Gastroesophageal sphincter (tissue), 4 donors: ENCODE results near the gene RNF123. TPM values are rescaled to one million over a fixed set of nuclear protein-coding genes. Genes with fewer than 3 reads are reported as not detected.

Experiments
- ATAC-seq: fragments of 150-250 bp; one replicate; pipeline ENCODE4 v1.9.1; 2016; ENCODE audit warnings: mild to moderate bottlenecking, moderate library complexity
- H3K27ac ChIP-seq, 4 donors: fragments of 200-600 bp; sonication (generic) in 3 of 4; 1 replicate in 3 of 4; 2 replicates in 1 of 4; pipeline ENCODE4 v1.5.1; 2016 to 2019
- H3K27me3 ChIP-seq: fragments of 200-600 bp; sonication (generic); one replicate; pipeline ENCODE4 v1.5.1; 2019
- H3K36me3 ChIP-seq, 2 donors: fragments of 200-600 bp; sonication (generic); one replicate each; pipeline ENCODE4 v1.5.1; 2019; ENCODE audit warnings: control low read depth in 1 of 2
- H3K4me1 ChIP-seq, 3 donors: fragments of 200-600 bp; sonication (generic); 1 replicate in 2 of 3; 2 replicates in 1 of 3; pipeline ENCODE4 v1.5.1; 2016 to 2019; ENCODE audit warnings: control low read depth in 2 of 3
- H3K4me3 ChIP-seq, 2 donors: fragments of 200-600 bp; sonication (generic); one replicate each; pipeline ENCODE4 v1.5.1; 2019; ENCODE audit warnings: mild to moderate bottlenecking in 1 of 2, moderate library complexity in 1 of 2
- H3K9me3 ChIP-seq, 3 donors: fragments of 200-600 bp; sonication (generic); one replicate each; pipeline ENCODE4 v1.5.1; 2017 to 2019; ENCODE audit warnings: control low read depth in 2 of 3
- CTCF ChIP-seq, 4 experiments: fragments of 200-600 bp in 2 of 4; fragments of 450-650 bp in 2 of 4; sonication (generic) in 1 of 4; IDR thresholded peaks; one replicate each; pipeline ENCODE4 v1.5.1; 2017 to 2019; ENCODE audit warnings: antibody characterized with exemption in 4 of 4, mild to moderate bottlenecking in 2 of 4, moderate library complexity in 2 of 4
- EP300 ChIP-seq: sonication (generic); formaldehyde crosslinking; IDR thresholded peaks from one replicate; pipeline ENCODE4 v1.6.1; 2017; ENCODE audit warnings: antibody characterized with exemption, mild to moderate bottlenecking
- POLR2A ChIP-seq, 2 donors: fragments of 450-650 bp; IDR thresholded peaks; one replicate each; pipeline ENCODE4 v1.6.1; 2017; ENCODE audit warnings: antibody characterized with exemption in 2 of 2, mild to moderate bottlenecking in 2 of 2, moderate library complexity in 1 of 2
- POLR2AphosphoS5 ChIP-seq: sonication (generic); formaldehyde crosslinking; IDR thresholded peaks from one replicate; pipeline ENCODE4 v1.6.1; 2017; ENCODE audit warnings: antibody characterized with exemption
- WGBS, 2 donors: methylation state at CpG; one replicate each; pipeline ENCODE4 v1.1.5; 2018; ENCODE audit warnings: low coverage in 1 of 2; 5-methylcytosine and 5-hydroxymethylcytosine counted together
- total RNA-seq, 4 donors: library from RNA; depleted of rRNA; stranded (reverse); fragments of >200 nt; gene quantifications; one replicate each; pipeline ENCODE4 v1.1.0, GENCODE V29; 2016

Gene RNF123
- total RNA-seq, 4 donors from 2014 or later: 18.5 to 31.2 (median 21.8) TPM

- H3K27me3 ChIP-seq: no peaks in the 10 kb centered on the region
- WGBS, 2 donors: 80% methylated on average over 2 of the region's 25 CpGs; no CpG with 5 or more reads in 1 of the 2 donors
- no peak for ATAC-seq
- no peak overlapping the region for H3K4me3 ChIP-seq
- TF ChIP-seq POLR2AphosphoS5 (no peak), POLR2A (IDR thresholded peaks at IDR 0.05) (no peak), CTCF (IDR thresholded peaks at IDR 0.05) (no peak), EP300 (no peak)
- H3K36me3 ChIP-seq: peaks cover 0 to 67% of the 10 kb centered on the region in 2 donors
- H3K4me1 ChIP-seq: peaks cover 0 to 5% (median 1%) of the 10 kb centered on the region in 3 donors
- no peak overlapping the region for H3K27ac ChIP-seq
- no peaks in the 10 kb centered on the region for H3K9me3 ChIP-seq
Measured at GRCh38 chr3:49713336-49714105, 24.2 kb downstream of the RNF123 start.

DNA sequence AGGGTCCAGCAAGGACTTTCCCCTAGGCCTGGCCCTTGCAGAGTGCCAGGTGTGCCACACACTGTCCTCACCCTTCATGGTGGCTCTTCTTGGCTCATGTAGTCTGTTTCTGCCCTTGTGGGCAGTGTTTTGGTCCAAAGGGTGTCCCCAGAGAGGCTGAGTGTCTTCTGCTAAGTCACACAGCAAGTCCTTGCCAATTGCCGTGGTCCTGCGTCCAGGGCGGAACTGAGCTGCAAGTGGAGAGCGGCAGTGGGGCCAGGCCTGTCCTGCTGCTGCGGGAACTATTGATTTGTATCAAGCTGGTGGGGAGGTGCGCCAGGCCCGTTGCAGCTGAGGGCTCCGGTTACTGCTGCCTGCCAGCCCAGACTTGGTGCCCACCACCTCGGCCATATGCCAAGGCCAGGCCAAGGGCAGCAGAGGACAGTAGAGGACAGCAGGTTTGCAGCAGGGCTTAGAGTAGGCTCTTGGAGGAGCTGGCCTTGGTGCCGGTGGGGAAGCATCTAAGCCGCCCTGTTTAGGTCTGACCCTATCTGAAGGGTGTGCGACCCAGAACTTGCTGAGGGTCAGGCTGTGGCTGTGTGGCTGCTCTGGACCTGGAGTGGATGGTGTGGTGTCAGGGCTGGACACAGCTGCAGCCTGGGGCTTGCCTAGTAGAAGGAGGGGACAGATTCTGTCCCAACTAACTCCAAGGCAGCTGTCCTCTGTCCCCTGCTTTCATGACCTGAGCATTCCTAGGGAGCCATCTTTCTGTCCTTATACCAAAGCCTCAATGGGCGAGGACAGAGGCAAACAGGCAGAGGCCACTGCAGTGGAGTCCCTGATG, 25.6 kb downstream of the RNF123 start:
- ATAC-seq: no peak
- Histone ChIP-seq H3K27me3 (no peaks in the 10 kb centered on the region), H3K4me1 (peaks cover 0 to 19% (median 8%) of the 10 kb centered on the region in 3 donors), H3K9me3 (no peaks in the 10 kb centered on the region), H3K27ac (no peak overlapping the region), H3K4me3 (no peak overlapping the region), H3K36me3 (peaks cover 0 to 67% of the 10 kb centered on the region in 2 donors)
- WGBS, 2 donors: 83% methylated on average over 1 of the region's 13 CpGs; no CpG with 5 or more reads in 1 of the 2 donors
- TF ChIP-seq POLR2A (IDR thresholded peaks at IDR 0.05) (no peak), EP300 (no peak), POLR2AphosphoS5 (no peak), CTCF (IDR thresholded peaks at IDR 0.05) (no peak)

GRCh38 chr3:49715611-49716121, 26.3 kb downstream of the RNF123 start:
- H3K4me1 ChIP-seq: peaks cover 0 to 26% (median 8%) of the 10 kb centered on the region in 3 donors
- ATAC-seq: no peak
- 94% methylated on average over 5 of the region's 13 CpGs; no CpG with 5 or more reads in 1 of the 2 donors for WGBS, 2 donors
- H3K4me3 ChIP-seq: no peak overlapping the region
- H3K27me3 ChIP-seq: no peaks in the 10 kb centered on the region
- H3K36me3 ChIP-seq: peaks cover 0 to 65% of the 10 kb centered on the region in 2 donors
- TF ChIP-seq POLR2AphosphoS5: no peak
- no peak for TF ChIP-seq POLR2A (IDR thresholded peaks at IDR 0.05)
- TF ChIP-seq EP300: no peak
- TF ChIP-seq CTCF (IDR thresholded peaks at IDR 0.05): no peak
- H3K9me3 ChIP-seq: no peaks in the 10 kb centered on the region
- no peak overlapping the region for H3K27ac ChIP-seq

GRCh38 chr3:49716169-49716568, 26.8 kb downstream of the RNF123 start:
- H3K9me3 ChIP-seq: no peaks in the 10 kb centered on the region
- TF ChIP-seq POLR2A (IDR thresholded peaks at IDR 0.05): no peak
- peaks cover 0 to 65% of the 10 kb centered on the region in 2 donors for H3K36me3 ChIP-seq

GRCh38 chr3:49716691-49717210, 27.4 kb downstream of the RNF123 start:
- no peak overlapping the region for H3K4me3 ChIP-seq
- no peaks in the 10 kb centered on the region for H3K9me3 ChIP-seq
- no peak for ATAC-seq
- no peak overlapping the region for H3K27ac ChIP-seq
- TF ChIP-seq CTCF (IDR thresholded peaks at IDR 0.05) (no peak), POLR2AphosphoS5 (no peak), EP300 (no peak), POLR2A (IDR thresholded peaks at IDR 0.05) (no peak)
- H3K4me1 ChIP-seq: peaks cover 0 to 33% (median 8%) of the 10 kb centered on the region in 3 donors
- peaks cover 0 to 65% of the 10 kb centered on the region in 2 donors for H3K36me3 ChIP-seq
- WGBS, 2 donors: no CpG with 5 or more reads among the region's 16 CpGs
- no peaks in the 10 kb centered on the region for H3K27me3 ChIP-seq

More at GRCh38 chr3:49716169-49716568, 26.8 kb downstream of the RNF123 start:
- ATAC-seq: no peak
- no peaks in the 10 kb centered on the region for H3K27me3 ChIP-seq
- H3K27ac ChIP-seq: no peak overlapping the region
- WGBS, 2 donors: 100% methylated on average over 1 of the region's 7 CpGs; no CpG with 5 or more reads in 1 of the 2 donors
- H3K4me3 ChIP-seq: no peak overlapping the region
- H3K4me1 ChIP-seq: peaks cover 0 to 27% (median 8%) of the 10 kb centered on the region in 3 donors
